Loucy (cell line): Measurements from ENCODE around the gene PTGER3.

ENCODE experiments used
- CTCF ChIP-seq: fragments of 200-600 bp; sonication (generic); conservative IDR thresholded peaks from 2 replicates; pipeline ENCODE4 v1.5.1; 2014; ENCODE audit warnings: mild to moderate bottlenecking, antibody characterized with exemption, low read length
- EZH2phosphoT487 ChIP-seq: fragments of 200-600 bp; IDR thresholded peaks from 2 replicates; pipeline ENCODE4 v1.6.1; 2018; ENCODE audit warnings: antibody characterized with exemption, mild to moderate bottlenecking, moderate library complexity, borderline replicate concordance

DNA sequence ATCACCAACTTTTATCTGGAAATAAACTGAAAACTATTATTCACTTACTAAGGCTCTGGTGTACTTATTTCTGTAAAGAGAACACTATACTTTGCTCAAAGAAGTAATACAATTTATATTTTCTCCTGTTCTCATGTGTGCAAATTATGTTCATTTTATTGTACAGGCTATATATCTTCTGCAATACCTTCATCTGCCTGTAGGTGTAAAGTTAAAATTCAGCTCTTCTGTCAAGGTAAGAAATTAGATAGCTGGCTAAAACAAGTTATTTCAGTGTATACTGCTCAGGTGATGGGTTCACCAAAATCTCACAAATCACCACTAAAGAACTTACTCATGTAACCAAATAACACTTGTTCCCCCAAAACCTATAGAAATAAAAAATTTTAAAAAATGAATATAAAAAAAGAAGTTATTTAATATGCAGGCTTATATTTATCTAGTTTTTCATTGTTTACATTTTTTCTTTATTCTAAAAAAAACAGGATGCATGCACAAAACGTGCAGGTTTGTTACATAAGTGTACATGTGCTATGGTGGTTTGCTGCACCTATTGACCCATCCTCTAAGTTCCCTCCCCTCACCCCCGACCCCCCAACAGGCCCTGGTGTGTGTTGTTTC, 81.5 kb downstream of the PTGER3 start:
- no peak for TF ChIP-seq EZH2phosphoT487
- peak; percentile 55 for TF ChIP-seq CTCF
